ENCODE data around the gene SLC25A26. TPM values are rescaled to one million over a fixed set of nuclear protein-coding genes. Genes with fewer than 3 reads are reported as not detected.
"Not testable (repeated sequence)": the region's sequence is repeated elsewhere in the genome, so short reads cannot be mapped to it uniquely, and the experiment has no call there.

Gene SLC25A26
- total RNA-seq, 2 donors from 2014 or later: 8.6 to 9.2 TPM

- TF ChIP-seq POLR2A (IDR thresholded peaks at IDR 0.05) (no peak), CTCF (IDR thresholded peaks at IDR 0.05) (no peak)
- no peaks in the 10 kb centered on the region for H3K27me3 ChIP-seq
- 93 to 97% methylated on average over 1 of the region's 1 CpG for WGBS, 2 donors
- H3K4me3 ChIP-seq: no peak overlapping the region
- no peaks in the 10 kb centered on the region for H3K9me3 ChIP-seq
- H3K36me3 ChIP-seq (replicated peaks in 1 of 2; ENCODE audit: insufficient read depth in 1 of 2, low read depth in 2 of 2): no peaks in the 10 kb centered on the region
- intact Hi-C loops (cut with DNase I): loop anchor here (10.0 kb wide), 1 partner anchor 565 kb away; no protein-coding TSS in a partner anchor
- H3K4me1 ChIP-seq: no peaks in the 10 kb centered on the region
- no peak overlapping the region for H3K27ac ChIP-seq
- ATAC-seq (no peak), DNase-seq (no peak)
Measured at GRCh38 chr3:66269411-66269810, 48.6 kb downstream of the SLC25A26 start.

- intact Hi-C loops (cut with DNase I): no loop called here
- Histone ChIP-seq H3K4me1 (no peaks in the 10 kb centered on the region), H3K27ac (no peak overlapping the region), H3K9me3 (no peaks in the 10 kb centered on the region), H3K27me3 (no peaks in the 10 kb centered on the region), H3K36me3 (replicated peaks in 1 of 2; ENCODE audit: insufficient read depth in 1 of 2, low read depth in 2 of 2) (no peaks in the 10 kb centered on the region), H3K4me3 (no peak overlapping the region)
- 53 to 68% methylated on average over 1 of the region's 1 CpG for WGBS, 2 donors
- ATAC-seq: no peak
- DNase-seq: no peak
- TF ChIP-seq CTCF (IDR thresholded peaks at IDR 0.05): no peak
- no peak for TF ChIP-seq POLR2A (IDR thresholded peaks at IDR 0.05)
Measured at GRCh38 chr3:66270288-66270687, 49.5 kb downstream of the SLC25A26 start.

GRCh38 chr3:66270701-66271100, 49.9 kb downstream of the SLC25A26 start:
- Histone ChIP-seq H3K4me1 (no peaks in the 10 kb centered on the region), H3K27ac (no peak overlapping the region), H3K9me3 (no peaks in the 10 kb centered on the region), H3K36me3 (replicated peaks in 1 of 2; ENCODE audit: insufficient read depth in 1 of 2, low read depth in 2 of 2) (no peaks in the 10 kb centered on the region), H3K27me3 (no peaks in the 10 kb centered on the region), H3K4me3 (no peak overlapping the region)
- no peak for ATAC-seq
- intact Hi-C loops (cut with DNase I): no loop called here
- 43 to 44% methylated on average over 2 of the region's 2 CpGs for WGBS, 2 donors
- TF ChIP-seq POLR2A (IDR thresholded peaks at IDR 0.05): no peak
- TF ChIP-seq CTCF (IDR thresholded peaks at IDR 0.05): no peak
- no peak for DNase-seq

GRCh38 chr3:66271231-66271630, 50.4 kb downstream of the SLC25A26 start:
- no peaks in the 10 kb centered on the region for H3K9me3 ChIP-seq
- H3K36me3 ChIP-seq (replicated peaks in 1 of 2; ENCODE audit: insufficient read depth in 1 of 2, low read depth in 2 of 2): no peaks in the 10 kb centered on the region
- intact Hi-C loops (cut with DNase I): no loop called here
- 84 to 86% methylated on average over 2 of the region's 2 CpGs for WGBS, 2 donors
- H3K27me3 ChIP-seq: no peaks in the 10 kb centered on the region
- H3K4me1 ChIP-seq: no peaks in the 10 kb centered on the region
- no peak for TF ChIP-seq CTCF (IDR thresholded peaks at IDR 0.05)
- TF ChIP-seq POLR2A (IDR thresholded peaks at IDR 0.05): no peak
- no peak overlapping the region for H3K27ac ChIP-seq
- ATAC-seq (no peak), DNase-seq (no peak)
- H3K4me3 ChIP-seq: no peak overlapping the region

- 94 to 100% methylated on average over 1 of the region's 1 CpG for WGBS, 2 donors
- H3K27ac ChIP-seq: no peak overlapping the region
- no peaks in the 10 kb centered on the region for H3K27me3 ChIP-seq
- H3K36me3 ChIP-seq (replicated peaks in 1 of 2; ENCODE audit: insufficient read depth in 1 of 2, low read depth in 2 of 2): no peaks in the 10 kb centered on the region
- DNase-seq (no peak), ATAC-seq (no peak)
- no peaks in the 10 kb centered on the region for H3K4me1 ChIP-seq
- H3K4me3 ChIP-seq: no peak overlapping the region
- no peaks in the 10 kb centered on the region for H3K9me3 ChIP-seq
- intact Hi-C loops (cut with DNase I): no loop called here
- TF ChIP-seq CTCF (IDR thresholded peaks at IDR 0.05) (no peak), POLR2A (IDR thresholded peaks at IDR 0.05) (no peak)
Measured at GRCh38 chr3:66272016-66272415, 51.2 kb downstream of the SLC25A26 start.

GRCh38 chr3:66274837-66275236, 54.0 kb downstream of the SLC25A26 start:
- H3K27ac ChIP-seq; H3K4me3 ChIP-seq; H3K36me3 ChIP-seq (replicated peaks in 1 of 2; ENCODE audit: insufficient read depth in 1 of 2, low read depth in 2 of 2); ATAC-seq; H3K9me3 ChIP-seq; H3K4me1 ChIP-seq; DNase-seq; H3K27me3 ChIP-seq; intact Hi-C loops (cut with DNase I): not testable (repeated sequence)
- 90 to 97% methylated on average over 5 of the region's 6 CpGs for WGBS, 2 donors

Measured in body of pancreas (tissue), 4 donors.